Midbrain (tissue), 1 donor: Measurements from ENCODE around the gene PINLYP.
"Not testable (repeated sequence)": the region's sequence is repeated elsewhere in the genome, so short reads cannot be mapped to it uniquely, and the experiment has no call there.

Experiments
- DNase-seq: peaks from one replicate; lab custom pipeline; 2025; lab: John Stamatoyannopoulos, UW

Gene PINLYP

GRCh38 chr19:43581467-43581866 lies 5.9 kb downstream of the PINLYP start:
- no peak for DNase-seq

GRCh38 chr19:43582495-43582894 lies 6.9 kb downstream of the PINLYP start:
- DNase-seq: no peak

- no peak for DNase-seq
These were observed 8.9 kb downstream of the PINLYP start for GRCh38 chr19:43584484-43584883.

GRCh38 chr19:43586346-43586745 lies 10.7 kb downstream of the PINLYP start:
- no peak for DNase-seq

GRCh38 chr19:43587029-43587428 lies 11.4 kb downstream of the PINLYP start:
- DNase-seq: not testable (repeated sequence)

- no peak for DNase-seq
These were observed 13.7 kb downstream of the PINLYP start for GRCh38 chr19:43589277-43589676.

- no peak for DNase-seq
These were observed 14.1 kb downstream of the PINLYP start for GRCh38 chr19:43589678-43590077.

- DNase-seq: no peak
These were observed 16.5 kb downstream of the PINLYP start for GRCh38 chr19:43591904-43592772.

GRCh38 chr19:43592800-43593350 lies 17.3 kb downstream of the PINLYP start:
- no peak for DNase-seq

- no peak for DNase-seq
These were observed 18.6 kb downstream of the PINLYP start for GRCh38 chr19:43594081-43594697.

- no peak for DNase-seq
These were observed 19.4 kb downstream of the PINLYP start for GRCh38 chr19:43594710-43595604.

- peak; percentile 32 for DNase-seq
These were observed 20.0 kb downstream of the PINLYP start for GRCh38 chr19:43595605-43595998.

GRCh38 chr19:43595999-43596841 lies 20.6 kb downstream of the PINLYP start, which contains the start of the genes IRGQ and ZNF576:
TSS of gene IRGQ (minus strand) at chr19:43596134. CDS start at chr19:43595338, 796 bp downstream.
TSS of gene ZNF576 (plus strand) at chr19:43596595. CDS start at chr19:43597109, 514 bp downstream.
- DNase-seq: peak; percentile 100

GRCh38 chr19:43596842-43597461 lies 21.4 kb downstream of the PINLYP start:
- no peak for DNase-seq

- no peak for DNase-seq
These were observed 22.3 kb downstream of the PINLYP start for GRCh38 chr19:43597876-43598275.

- no peak for DNase-seq
These were observed 23.0 kb downstream of the PINLYP start for GRCh38 chr19:43598445-43599240.

GRCh38 chr19:43599635-43600295 lies 24.2 kb downstream of the PINLYP start:
- DNase-seq: no peak

GRCh38 chr19:43600326-43600725 lies 24.7 kb downstream of the PINLYP start:
- peak; percentile 10 for DNase-seq
